ENCODE measurements around the gene MEGF8.
A peak's percentile ranks its signal among the peaks of the same experiment; 100 is the strongest.

The MEGF8 gene

DNA sequence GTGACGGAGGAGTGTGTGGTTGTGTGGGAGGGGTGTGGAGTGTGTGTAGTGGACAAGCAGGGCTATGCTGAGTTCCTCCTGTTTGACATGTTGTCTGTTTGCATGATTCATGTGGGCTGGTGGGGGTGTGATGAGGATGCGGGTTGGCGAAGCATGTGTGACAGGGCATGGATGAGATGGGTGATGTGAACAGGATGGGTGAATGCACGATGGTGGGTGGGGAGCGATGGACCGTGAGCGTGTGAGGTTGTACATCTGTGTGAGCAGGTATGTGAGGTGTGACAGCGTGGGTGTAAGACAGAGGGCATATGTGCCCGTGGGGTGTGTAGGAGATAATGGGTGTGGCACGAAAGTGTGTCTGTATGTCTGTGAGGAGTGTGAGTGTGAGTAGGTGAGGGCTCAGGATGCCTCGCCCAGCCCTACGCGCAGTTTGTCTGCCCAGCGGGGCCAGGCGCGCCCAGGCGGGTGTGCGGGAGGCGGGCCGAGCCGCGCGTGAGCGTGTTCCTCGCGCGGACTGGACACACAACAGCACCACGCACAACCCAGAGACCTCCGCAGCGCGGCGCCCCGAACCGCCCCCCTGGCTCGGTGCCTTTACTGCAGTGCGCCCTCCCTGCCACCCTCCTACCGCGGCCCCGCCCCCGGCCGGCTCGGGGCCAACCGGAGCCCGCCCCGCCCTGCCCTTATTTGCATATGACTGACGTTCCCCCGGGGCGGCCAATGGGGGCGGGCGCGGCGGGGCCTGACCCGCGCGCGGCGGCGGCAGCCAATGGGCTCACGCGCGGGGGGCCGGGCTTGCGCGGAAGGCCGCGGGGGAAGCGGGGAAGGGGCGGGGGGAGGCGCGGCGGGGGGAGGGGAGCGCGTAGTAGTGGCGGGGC lies 42.0 kb upstream of the MEGF8 start:
- H3K27me3 ChIP-seq (ENCODE audit: insufficient read depth, poor library complexity, severe bottlenecking): no peaks in the 10 kb centered on the region
- peak; percentile 82 to 93 for DNase-seq (ENCODE audit: low read depth in 1 of 2, low spot score in 1 of 2)
- H3K27ac ChIP-seq (replicated peaks): peak overlapping the region; percentile 38; the same call in 1 of the 2 replicates
- TF ChIP-seq GABPA (IDR thresholded peaks at IDR 0.05; ENCODE audit: low read depth) (no peak), CTCF (IDR thresholded peaks at IDR 0.05; ENCODE audit: insufficient read depth, low read length) (no peak), SPI1 (IDR thresholded peaks at IDR 0.05; ENCODE audit: borderline replicate concordance, low read depth) (no peak), POLR2AphosphoS5 (IDR thresholded peaks at IDR 0.05; ENCODE audit: low read depth) (no peak)
- TF ChIP-seq, protein P1, sequence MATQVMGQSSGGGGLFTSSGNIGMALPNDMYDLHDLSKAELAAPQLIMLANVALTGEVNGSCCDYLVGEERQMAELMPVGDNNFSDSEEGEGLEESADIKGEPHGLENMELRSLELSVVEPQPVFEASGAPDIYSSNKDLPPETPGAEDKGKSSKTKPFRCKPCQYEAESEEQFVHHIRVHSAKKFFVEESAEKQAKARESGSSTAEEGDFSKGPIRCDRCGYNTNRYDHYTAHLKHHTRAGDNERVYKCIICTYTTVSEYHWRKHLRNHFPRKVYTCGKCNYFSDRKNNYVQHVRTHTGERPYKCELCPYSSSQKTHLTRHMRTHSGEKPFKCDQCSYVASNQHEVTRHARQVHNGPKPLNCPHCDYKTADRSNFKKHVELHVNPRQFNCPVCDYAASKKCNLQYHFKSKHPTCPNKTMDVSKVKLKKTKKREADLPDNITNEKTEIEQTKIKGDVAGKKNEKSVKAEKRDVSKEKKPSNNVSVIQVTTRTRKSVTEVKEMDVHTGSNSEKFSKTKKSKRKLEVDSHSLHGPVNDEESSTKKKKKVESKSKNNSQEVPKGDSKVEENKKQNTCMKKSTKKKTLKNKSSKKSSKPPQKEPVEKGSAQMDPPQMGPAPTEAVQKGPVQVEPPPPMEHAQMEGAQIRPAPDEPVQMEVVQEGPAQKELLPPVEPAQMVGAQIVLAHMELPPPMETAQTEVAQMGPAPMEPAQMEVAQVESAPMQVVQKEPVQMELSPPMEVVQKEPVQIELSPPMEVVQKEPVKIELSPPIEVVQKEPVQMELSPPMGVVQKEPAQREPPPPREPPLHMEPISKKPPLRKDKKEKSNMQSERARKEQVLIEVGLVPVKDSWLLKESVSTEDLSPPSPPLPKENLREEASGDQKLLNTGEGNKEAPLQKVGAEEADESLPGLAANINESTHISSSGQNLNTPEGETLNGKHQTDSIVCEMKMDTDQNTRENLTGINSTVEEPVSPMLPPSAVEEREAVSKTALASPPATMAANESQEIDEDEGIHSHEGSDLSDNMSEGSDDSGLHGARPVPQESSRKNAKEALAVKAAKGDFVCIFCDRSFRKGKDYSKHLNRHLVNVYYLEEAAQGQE (IDR thresholded peaks at IDR 0.05; ENCODE audit: insufficient replicate concordance, low read depth): no peak
- peak overlapping the region; percentile 52 for H3K4me3 ChIP-seq (replicated peaks; ENCODE audit: insufficient read depth, low read length)

- peak in 1 of 2 experiments; percentile 64 for DNase-seq (ENCODE audit: low read depth in 1 of 2, low spot score in 1 of 2)
- H3K27me3 ChIP-seq (ENCODE audit: insufficient read depth, poor library complexity, severe bottlenecking): no peaks in the 10 kb centered on the region
- H3K4me3 ChIP-seq (replicated peaks; ENCODE audit: insufficient read depth, low read length): no peak overlapping the region; the same call in 1 of the 2 replicates
- H3K27ac ChIP-seq (replicated peaks): no peak overlapping the region
- TF ChIP-seq POLR2AphosphoS5 (IDR thresholded peaks at IDR 0.05; ENCODE audit: low read depth): no peak
- TF ChIP-seq, protein P1 (IDR thresholded peaks at IDR 0.05; ENCODE audit: insufficient replicate concordance, low read depth): no peak
- TF ChIP-seq CTCF (IDR thresholded peaks at IDR 0.05; ENCODE audit: insufficient read depth, low read length): no peak
- no peak for TF ChIP-seq SPI1 (IDR thresholded peaks at IDR 0.05; ENCODE audit: borderline replicate concordance, low read depth)
- no peak for TF ChIP-seq GABPA (IDR thresholded peaks at IDR 0.05; ENCODE audit: low read depth)
These were observed 41.4 kb upstream of the MEGF8 start for GRCh38 chr19:42284066-42284501.

DNA sequence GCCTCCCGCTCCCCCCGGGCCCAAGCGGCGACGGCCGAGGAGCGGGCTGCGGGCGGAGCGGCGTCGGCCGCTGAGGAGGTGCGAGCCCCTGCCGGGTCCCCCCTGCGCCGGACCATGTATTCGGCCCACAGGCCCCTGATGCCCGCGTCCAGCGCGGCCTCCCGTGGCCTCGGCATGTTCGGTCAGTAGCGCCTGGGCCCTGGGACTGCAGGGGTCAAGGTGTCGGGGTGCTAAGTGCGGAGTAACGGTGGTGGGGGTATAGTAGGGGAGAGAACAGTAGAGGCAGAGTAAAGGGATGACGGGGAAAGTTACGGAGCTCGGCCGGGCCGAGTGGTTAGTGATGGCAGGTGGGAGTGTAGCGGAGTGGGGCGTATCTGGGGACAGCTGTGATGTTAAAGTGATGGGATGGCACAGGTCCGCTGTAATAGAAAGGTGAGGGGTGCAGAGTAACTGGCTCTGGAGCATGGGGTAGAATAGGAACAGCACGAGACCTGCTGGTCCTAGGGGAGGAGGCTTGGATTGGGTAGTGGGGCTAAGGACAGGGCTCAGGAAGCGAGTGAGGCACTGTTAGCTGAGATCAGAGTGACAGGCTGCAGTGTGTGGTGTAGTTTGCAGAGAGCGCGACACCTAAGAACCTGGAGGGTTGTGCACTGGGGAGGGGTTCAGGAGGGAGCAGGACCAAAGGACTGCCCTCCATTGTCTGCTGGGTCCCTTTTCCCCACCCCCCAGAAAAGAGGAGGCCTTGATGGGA lies 40.7 kb upstream of the MEGF8 start:
- peak in 1 of 2 experiments; percentile 4 for DNase-seq (ENCODE audit: low read depth in 1 of 2, low spot score in 1 of 2)
- Histone ChIP-seq H3K27ac (replicated peaks) (no peak overlapping the region), H3K27me3 (ENCODE audit: insufficient read depth, poor library complexity, severe bottlenecking) (no peaks in the 10 kb centered on the region), H3K4me3 (replicated peaks; ENCODE audit: insufficient read depth, low read length) (peak overlapping the region; percentile 53)
- no peak for TF ChIP-seq GABPA (IDR thresholded peaks at IDR 0.05; ENCODE audit: low read depth)
- TF ChIP-seq, protein P1 (IDR thresholded peaks at IDR 0.05; ENCODE audit: insufficient replicate concordance, low read depth): no peak
- TF ChIP-seq SPI1 (IDR thresholded peaks at IDR 0.05; ENCODE audit: borderline replicate concordance, low read depth): no peak
- TF ChIP-seq CTCF (IDR thresholded peaks at IDR 0.05; ENCODE audit: insufficient read depth, low read length): no peak
- no peak for TF ChIP-seq POLR2AphosphoS5 (IDR thresholded peaks at IDR 0.05; ENCODE audit: low read depth)

Data from HL-60 (cell line).